Endothelial cell of umbilical vein (primary cell): Measurements from ENCODE around the gene IQCE. TPM values are rescaled to one million over a fixed set of nuclear protein-coding genes. Genes with fewer than 3 reads are reported as not detected.

Source experiments
- BruUV-seq: library from RNA; stranded (reverse); fragments of 400-500 nt; replicated peaks from 2 replicates; lab custom pipeline; 2021; lab: Mats Ljungman, UMichigan
- CTCF ChIA-PET: fragments of 300-600, 350-600 bp; sonication (Branson Sonifier 250); formaldehyde crosslinking; loops from one replicate; lab custom pipeline; 2021; ENCODE audit warnings: antibody characterized with exemption, inconsistent platforms; lab: Charles Lee
- POLR2A ChIA-PET: fragments of 300-600, 350-600 bp; sonication (Branson Sonifier 250); formaldehyde crosslinking; loops from one replicate; lab custom pipeline; 2021; ENCODE audit warnings: antibody characterized with exemption, inconsistent platforms; lab: Charles Lee
- DNase-seq: peaks from one replicate; pipeline ENCODE4 v3.0.0-alpha.2; 2011; ENCODE audit warnings: low read depth, low spot score
- FAIRE-seq: peaks from 2 replicates; lab custom pipeline; 2011; peaks lifted over from hg19 to GRCh38; lab: Jason Lieb, UNC
- H2AFZ ChIP-seq: 2 replicates; pipeline ENCODE4 v1.6.0; 2012; ENCODE audit warnings: low read depth, low read length, control low read depth, inconsistent platforms
- H3K27ac ChIP-seq: 2 replicates; pipeline ENCODE4 v1.5.1; 2011; ENCODE audit warnings: low read depth, mild to moderate bottlenecking, control low read depth, low read length, moderate library complexity; ENCODE audit not compliant: insufficient read depth
- H3K27me3 ChIP-seq, 2 experiments: 2 replicates each; pipeline versions ENCODE4 v1.6.0 to v1.6.1; 2011; ENCODE audit warnings: low read length in 2 of 2, mixed read lengths in 1 of 2; ENCODE audit not compliant: control insufficient read depth in 2 of 2, insufficient read depth in 2 of 2
- H3K36me3 ChIP-seq, 2 experiments: 2 replicates in 1 of 2; 3 replicates in 1 of 2; pipeline ENCODE4 v1.5.1; 2011; ENCODE audit warnings: low read length in 2 of 2, mild to moderate bottlenecking in 1 of 2, moderate library complexity in 1 of 2; ENCODE audit not compliant: control insufficient read depth in 2 of 2, insufficient read depth in 2 of 2; ENCODE audit errors: extremely low read depth in 1 of 2
- H3K4me1 ChIP-seq: 3 replicates; pipeline ENCODE4 v1.5.1; 2011; ENCODE audit warnings: mild to moderate bottlenecking, low read length; ENCODE audit not compliant: control insufficient read depth, insufficient read depth; ENCODE audit errors: extremely low read depth
- H3K4me2 ChIP-seq: 2 replicates; pipeline ENCODE4 v1.6.1; 2011; ENCODE audit warnings: low read length, control low read depth, mixed read lengths; ENCODE audit not compliant: insufficient read depth
- H3K4me3 ChIP-seq, 3 experiments: fragments of 200-600 bp in 1 of 3; sonication (generic), shearing (Covaris generic) in 1 of 3; replicated peaks in 1 of 3; 2 replicates each; pipeline ENCODE4 v1.5.1; 2011 to 2016; ENCODE audit warnings: control low read depth in 3 of 3, low read length in 3 of 3, mild to moderate bottlenecking in 2 of 3, inconsistent platforms in 1 of 3, low read depth in 1 of 3, moderate library complexity in 1 of 3; ENCODE audit not compliant: insufficient read depth in 1 of 3
- H3K79me2 ChIP-seq: 2 replicates; pipeline ENCODE4 v1.6.0; 2012; ENCODE audit warnings: low read length, inconsistent platforms; ENCODE audit not compliant: control insufficient read depth, insufficient read depth
- H3K9ac ChIP-seq: replicated peaks from 2 replicates; pipeline ENCODE3; 2011; ENCODE audit warnings: low read length, control low read depth; ENCODE audit not compliant: insufficient read depth; ENCODE audit errors: extremely low read depth
- H3K9me1 ChIP-seq: replicated peaks from 3 replicates; pipeline ENCODE4 v1.6.0; 2011; ENCODE audit warnings: mild to moderate bottlenecking, low read length; ENCODE audit not compliant: control insufficient read depth, insufficient read depth; ENCODE audit errors: extremely low read depth
- H3K9me3 ChIP-seq: replicated peaks from 2 replicates; pipeline ENCODE4 v1.5.1; 2012; ENCODE audit warnings: low read length, inconsistent platforms; ENCODE audit not compliant: control insufficient read depth, insufficient read depth
- H4K20me1 ChIP-seq: replicated peaks from 2 replicates; pipeline ENCODE3; 2011; ENCODE audit warnings: mild to moderate bottlenecking, low read length; ENCODE audit not compliant: control insufficient read depth, insufficient read depth; ENCODE audit errors: extremely low read depth
- CTCF ChIP-seq, 2 donors: IDR thresholded peaks; 1 replicate in 1 of 2; 2 replicates in 1 of 2; pipeline ENCODE4 v1.5.1; 2011; ENCODE audit warnings: low read length in 2 of 2, mild to moderate bottlenecking in 2 of 2, moderate library complexity in 2 of 2, control low read depth in 1 of 2, inconsistent platforms in 1 of 2, low read depth in 1 of 2; ENCODE audit not compliant: insufficient read depth in 1 of 2; ENCODE audit errors: extremely low read depth in 1 of 2
- EZH2 ChIP-seq: IDR thresholded peaks from 2 replicates; pipeline ENCODE4 v1.6.1; 2012; ENCODE audit warnings: borderline replicate concordance, low read depth, mild to moderate bottlenecking, moderate library complexity, low read length, inconsistent platforms; ENCODE audit not compliant: severe bottlenecking
- FOS ChIP-seq: IDR thresholded peaks from 2 replicates; pipeline ENCODE4 v1.6.1; 2011; ENCODE audit warnings: mild to moderate bottlenecking, low read length, moderate library complexity, borderline replicate concordance; ENCODE audit not compliant: insufficient read depth
- GATA2 ChIP-seq: IDR thresholded peaks from 2 replicates; pipeline ENCODE4 v1.7.0; 2011; ENCODE audit warnings: low read depth, mild to moderate bottlenecking, moderate library complexity, mixed read lengths, low read length; ENCODE audit not compliant: insufficient read length, insufficient read depth
- JUN ChIP-seq: IDR thresholded peaks from 2 replicates; pipeline ENCODE4 v1.6.1; 2011; ENCODE audit warnings: borderline replicate concordance, low read depth; ENCODE audit not compliant: insufficient read length, insufficient read depth
- MAX ChIP-seq: IDR thresholded peaks from 2 replicates; pipeline ENCODE4 v1.6.1; 2011; ENCODE audit not compliant: insufficient read depth, insufficient read length
- MYC ChIP-seq: IDR thresholded peaks from one replicate; pipeline ENCODE4 v1.6.1; 2011; ENCODE audit warnings: mild to moderate bottlenecking, low read depth, low read length
- POLR2A ChIP-seq: IDR thresholded peaks from 2 replicates; pipeline ENCODE4 v1.6.1; 2012; ENCODE audit warnings: low read depth, mild to moderate bottlenecking, control low read depth, low read length
- POLR2AphosphoS5 ChIP-seq: IDR thresholded peaks from 2 replicates; pipeline ENCODE4 v1.6.1; 2012; ENCODE audit warnings: low read depth, mild to moderate bottlenecking, control low read depth, low read length, moderate library complexity; ENCODE audit not compliant: insufficient read depth
- dilution Hi-C: fragments of 300-500 bp; cut with MboI; formaldehyde crosslinking; loops from one replicate; pipeline ENCODE4 v1.15.0; 2019; ENCODE audit warnings: low sequenced_read_pairs; ENCODE audit not compliant: extremely low pct_ligation_motif_present
- intact Hi-C: fragments of 100-400 bp; cut with micrococcal nuclease; formaldehyde crosslinking; loops from one replicate; pipeline ENCODE4 v1.10.0; 2022
- polyA plus RNA-seq, 4 experiments: library from polyadenylated mRNA; depleted of rRNA in 3 of 4; stranded (reverse) in 3 of 4; unstranded in 1 of 4; fragments of >200 nt; gene quantifications; 2 replicates each; pipeline versions ENCODE4 v1.2.1 to v1.2.3, GENCODE V29; 2011 to 2012; ENCODE audit warnings: missing spikeins in 1 of 4
- total RNA-seq: library from RNA; stranded (reverse); gene quantifications from 2 replicates; pipeline ENCODE4 v1.2.3, GENCODE V29; 2021

The IQCE gene
- total and polyA plus RNA-seq, 2 donors (not counting 3 experiments of a cell fraction or from before 2014, with no cell fraction given): 4.9 to 14.5 TPM

- dilution Hi-C loops: no loop called here
- Histone ChIP-seq H3K9me1 (no peaks in the 10 kb centered on the region), H3K27ac (no peak overlapping the region), H3K36me3 (no peaks in the 10 kb centered on the region), H3K79me2 (no peaks in the 10 kb centered on the region), H3K27me3 (no peaks in the 10 kb centered on the region), H2AFZ (no peak overlapping the region), H3K4me2 (no peak overlapping the region), H4K20me1 (no peaks in the 10 kb centered on the region), H3K9me3 (no peaks in the 10 kb centered on the region), H3K9ac (no peak overlapping the region), H3K4me1 (peaks cover 61% of the 10 kb centered on the region), H3K4me3 (no peak overlapping the region)
- ChIA-PET CTCF (interaction anchor here (0.9 to 1.4 kb wide), 3 partner anchors 47 to 64 kb away, joined by 3 to 4 read pairs (median 3); no protein-coding TSS in a partner anchor), POLR2A (no interaction called here)
- no peak for TF ChIP-seq JUN
- no peak for TF ChIP-seq GATA2
- TF ChIP-seq CTCF (IDR thresholded peaks at IDR 0.05; ENCODE audit: extremely low read depth in 1 of 2, insufficient read depth in 1 of 2, low read depth in 1 of 2, low read length in 2 of 2): no peak
- TF ChIP-seq POLR2AphosphoS5: no peak
- no peak for TF ChIP-seq MYC
- TF ChIP-seq MAX: no peak
- no peak for TF ChIP-seq EZH2
- no peak for TF ChIP-seq POLR2A
- no peak for TF ChIP-seq FOS
- BruUV-seq: no TSS peak
- no peak for DNase-seq
- intact Hi-C loops: loop anchor here (10.0 kb wide), 1 partner anchor 121 kb away; the partner anchor contains the start of gene CHST12
- no peak for FAIRE-seq
These were observed 32.8 kb upstream of the IQCE start for GRCh38 chr7:2525658-2526630.
